Measurements from ENCODE around the gene MPRIP. TPM values are rescaled to one million over a fixed set of nuclear protein-coding genes. Genes with fewer than 3 reads are reported as not detected.

The MPRIP gene
- polyA plus RNA-seq, 1 donor (not counting 4 experiments of a cell fraction or from before 2014, with no cell fraction given), result 113 TPM

DNA sequence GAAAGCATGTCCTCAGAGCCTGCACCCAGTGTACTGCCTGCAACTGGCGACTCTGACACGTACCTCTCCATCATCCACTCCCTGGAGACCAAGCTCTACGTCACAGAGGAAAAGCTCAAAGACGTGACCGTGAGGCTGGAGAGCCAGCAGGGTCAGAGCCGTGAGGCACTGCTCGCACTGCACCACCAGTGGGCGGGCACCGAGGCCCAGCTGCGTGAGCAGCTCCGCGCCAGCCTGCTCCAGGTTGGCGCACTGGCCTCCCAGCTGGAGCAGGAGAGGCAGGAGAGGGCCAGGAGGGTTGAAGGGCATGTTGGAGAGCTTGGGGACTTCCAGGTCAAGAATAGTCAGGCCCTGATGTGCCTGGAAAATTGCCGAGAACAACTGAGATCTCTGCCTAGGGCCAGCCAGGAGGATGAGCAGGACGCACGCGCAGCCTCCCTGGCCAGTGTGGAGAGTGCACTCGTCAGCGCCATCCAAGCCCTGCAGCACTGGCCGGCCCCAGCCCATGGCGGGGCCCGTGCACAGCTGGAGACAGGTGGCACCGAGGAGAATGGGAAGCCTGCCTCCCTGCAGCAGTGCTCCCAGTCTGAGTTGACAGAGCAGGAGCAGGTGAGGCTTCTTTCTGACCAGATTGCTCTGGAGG is 123.5 kb downstream of the MPRIP start:
- no peak overlapping the region for H3K9ac ChIP-seq (ENCODE audit: control insufficient read depth, extremely low read depth, insufficient read depth, low read length)
- peaks cover 6% of the 10 kb centered on the region for H3K4me1 ChIP-seq (ENCODE audit: control insufficient read depth, extremely low read depth, insufficient read depth, low read length)
- H3K79me2 ChIP-seq (ENCODE audit: control insufficient read depth, insufficient read depth, low read length), result no peaks in the 10 kb centered on the region
- H2AFZ ChIP-seq (ENCODE audit: control insufficient read depth, low read length), result no peak overlapping the region
- no peak for TF ChIP-seq EZH2 (IDR thresholded peaks at IDR 0.05; ENCODE audit: low read length)
- TF ChIP-seq, protein P1, sequence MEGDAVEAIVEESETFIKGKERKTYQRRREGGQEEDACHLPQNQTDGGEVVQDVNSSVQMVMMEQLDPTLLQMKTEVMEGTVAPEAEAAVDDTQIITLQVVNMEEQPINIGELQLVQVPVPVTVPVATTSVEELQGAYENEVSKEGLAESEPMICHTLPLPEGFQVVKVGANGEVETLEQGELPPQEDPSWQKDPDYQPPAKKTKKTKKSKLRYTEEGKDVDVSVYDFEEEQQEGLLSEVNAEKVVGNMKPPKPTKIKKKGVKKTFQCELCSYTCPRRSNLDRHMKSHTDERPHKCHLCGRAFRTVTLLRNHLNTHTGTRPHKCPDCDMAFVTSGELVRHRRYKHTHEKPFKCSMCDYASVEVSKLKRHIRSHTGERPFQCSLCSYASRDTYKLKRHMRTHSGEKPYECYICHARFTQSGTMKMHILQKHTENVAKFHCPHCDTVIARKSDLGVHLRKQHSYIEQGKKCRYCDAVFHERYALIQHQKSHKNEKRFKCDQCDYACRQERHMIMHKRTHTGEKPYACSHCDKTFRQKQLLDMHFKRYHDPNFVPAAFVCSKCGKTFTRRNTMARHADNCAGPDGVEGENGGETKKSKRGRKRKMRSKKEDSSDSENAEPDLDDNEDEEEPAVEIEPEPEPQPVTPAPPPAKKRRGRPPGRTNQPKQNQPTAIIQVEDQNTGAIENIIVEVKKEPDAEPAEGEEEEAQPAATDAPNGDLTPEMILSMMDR (optimal IDR thresholded peaks at IDR 0.05 in 1 of 3, IDR thresholded peaks at IDR 0.05 in 1 of 3, conservative IDR thresholded peaks at IDR 0.05 in 1 of 3; ENCODE audit: extremely low read depth in 1 of 3, insufficient read depth in 2 of 3, low read length in 3 of 3), result no peak
- no peaks in the 10 kb centered on the region for H3K9me1 ChIP-seq (ENCODE audit: control insufficient read depth, extremely low read depth, insufficient read depth, low read length)
- DNase-seq (ENCODE audit: low read depth, low spot score), result no peak
- FAIRE-seq, result no peak
- no peak overlapping the region for H3K4me3 ChIP-seq (ENCODE audit: control insufficient read depth in 2 of 3, extremely low read depth in 1 of 3, insufficient read depth in 2 of 3, low read depth in 1 of 3, low read length in 3 of 3)
- H3K4me2 ChIP-seq (ENCODE audit: control insufficient read depth, extremely low read depth, insufficient read depth, low read depth, low read length), result no peak overlapping the region
- H4K20me1 ChIP-seq (ENCODE audit: control insufficient read depth, extremely low read depth, insufficient read depth, low read length), result no peaks in the 10 kb centered on the region
- dilution Hi-C loops (cut with MboI; ENCODE audit: extremely low pct_ligation_motif_present, low sequenced_read_pairs), result no loop called here
- peaks cover 46 to 60% of the 10 kb centered on the region in 2 experiments for H3K36me3 ChIP-seq (ENCODE audit: control insufficient read depth in 2 of 2, extremely low read depth in 1 of 2, insufficient read depth in 2 of 2, low read length in 2 of 2)
- no peaks in the 10 kb centered on the region for H3K9me3 ChIP-seq (ENCODE audit: control insufficient read depth, low read depth, low read length)
- H3K27ac ChIP-seq (ENCODE audit: control insufficient read depth, insufficient read depth, low read length), result no peak overlapping the region
- no peaks in the 10 kb centered on the region for H3K27me3 ChIP-seq (ENCODE audit: control insufficient read depth, extremely low read depth, insufficient read depth, low read length)

DNA sequence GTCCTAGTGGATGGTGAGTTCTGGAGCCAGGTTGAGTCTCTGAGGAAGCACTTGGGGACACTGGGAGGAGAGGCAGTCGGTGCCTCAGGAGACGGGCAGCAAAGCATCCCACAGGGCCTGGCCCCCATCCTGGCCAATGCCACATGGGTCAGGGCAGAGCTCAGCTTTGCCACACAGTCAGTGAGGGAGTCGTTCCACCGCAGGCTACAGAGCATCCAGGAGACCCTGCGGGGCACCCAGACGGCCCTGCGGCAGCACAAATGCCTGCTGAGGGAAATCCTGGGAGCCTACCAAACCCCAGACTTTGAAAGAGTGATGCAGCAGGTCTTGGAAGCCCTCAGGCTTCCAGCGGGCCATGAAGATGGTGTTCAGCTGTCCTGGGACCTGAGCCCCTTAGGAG is 124.2 kb downstream of the MPRIP start:
- H3K4me1 ChIP-seq (ENCODE audit: control insufficient read depth, extremely low read depth, insufficient read depth, low read length), result peaks cover 6% of the 10 kb centered on the region
- H3K4me3 ChIP-seq (ENCODE audit: control insufficient read depth in 2 of 3, extremely low read depth in 1 of 3, insufficient read depth in 2 of 3, low read depth in 1 of 3, low read length in 3 of 3), result no peak overlapping the region
- TF ChIP-seq, protein P1 (optimal IDR thresholded peaks at IDR 0.05 in 1 of 3, IDR thresholded peaks at IDR 0.05 in 1 of 3, conservative IDR thresholded peaks at IDR 0.05 in 1 of 3; ENCODE audit: extremely low read depth in 1 of 3, insufficient read depth in 2 of 3, low read length in 3 of 3), result no peak
- TF ChIP-seq EZH2 (IDR thresholded peaks at IDR 0.05; ENCODE audit: low read length), result no peak
- H3K27me3 ChIP-seq (ENCODE audit: control insufficient read depth, extremely low read depth, insufficient read depth, low read length), result no peaks in the 10 kb centered on the region
- H3K4me2 ChIP-seq (ENCODE audit: control insufficient read depth, extremely low read depth, insufficient read depth, low read depth, low read length), result no peak overlapping the region
- DNase-seq (ENCODE audit: low read depth, low spot score), result no peak
- peaks cover 45 to 57% of the 10 kb centered on the region in 2 experiments for H3K36me3 ChIP-seq (ENCODE audit: control insufficient read depth in 2 of 2, extremely low read depth in 1 of 2, insufficient read depth in 2 of 2, low read length in 2 of 2)
- no peaks in the 10 kb centered on the region for H3K79me2 ChIP-seq (ENCODE audit: control insufficient read depth, insufficient read depth, low read length)
- no peak overlapping the region for H3K9ac ChIP-seq (ENCODE audit: control insufficient read depth, extremely low read depth, insufficient read depth, low read length)
- no peak overlapping the region for H2AFZ ChIP-seq (ENCODE audit: control insufficient read depth, low read length)
- H3K9me1 ChIP-seq (ENCODE audit: control insufficient read depth, extremely low read depth, insufficient read depth, low read length), result no peaks in the 10 kb centered on the region
- no peaks in the 10 kb centered on the region for H4K20me1 ChIP-seq (ENCODE audit: control insufficient read depth, extremely low read depth, insufficient read depth, low read length)
- no peak overlapping the region for H3K27ac ChIP-seq (ENCODE audit: control insufficient read depth, insufficient read depth, low read length)
- dilution Hi-C loops (cut with MboI; ENCODE audit: extremely low pct_ligation_motif_present, low sequenced_read_pairs), result no loop called here
- no peak for FAIRE-seq
- H3K9me3 ChIP-seq (ENCODE audit: control insufficient read depth, low read depth, low read length), result no peaks in the 10 kb centered on the region
